H9 (cell line): ENCODE data around the gene TMEM266. TPM values are rescaled to one million over a fixed set of nuclear protein-coding genes. Genes with fewer than 3 reads are reported as not detected.

ENCODE experiments used
- DNase-seq: peaks from one replicate; pipeline ENCODE4 v3.0.0-alpha.2; 2017
- H2AFZ ChIP-seq: one replicate; pipeline ENCODE4 v1.6.1; 2013; ENCODE audit warnings: mild to moderate bottlenecking, low read length, control low read depth, moderate library complexity
- H2AK5ac ChIP-seq: 2 replicates; pipeline ENCODE4 v1.6.1; 2013; ENCODE audit warnings: low read length, control low read depth, mixed read lengths; ENCODE audit not compliant: insufficient read length
- H2BK120ac ChIP-seq: one replicate; pipeline ENCODE4 v1.6.1; 2013; ENCODE audit warnings: low read depth, mild to moderate bottlenecking, low read length, control low read depth, inconsistent platforms; ENCODE audit not compliant: poor library complexity, severe bottlenecking
- H2BK12ac ChIP-seq: 2 replicates; pipeline ENCODE4 v1.6.1; 2013; ENCODE audit warnings: low read length, control low read depth, mixed read lengths, low read depth; ENCODE audit not compliant: insufficient read length
- H2BK15ac ChIP-seq: 2 replicates; pipeline ENCODE4 v1.6.1; 2013; ENCODE audit warnings: low read depth, low read length, control low read depth
- H2BK20ac ChIP-seq: one replicate; pipeline ENCODE4 v1.6.1; 2013; ENCODE audit warnings: low read depth, mild to moderate bottlenecking, low read length, control low read depth, inconsistent platforms; ENCODE audit not compliant: poor library complexity, severe bottlenecking
- H2BK5ac ChIP-seq: 2 replicates; pipeline ENCODE4 v1.6.1; 2013; ENCODE audit warnings: low read length, control low read depth, mixed read lengths; ENCODE audit not compliant: insufficient read length
- H3K14ac ChIP-seq: 2 replicates; pipeline ENCODE4 v1.6.1; 2013; ENCODE audit warnings: low read length, control low read depth; ENCODE audit not compliant: insufficient read depth
- H3K18ac ChIP-seq: 2 replicates; pipeline ENCODE4 v1.6.1; 2013; ENCODE audit warnings: low read depth, mild to moderate bottlenecking, mixed read lengths, low read length, control low read depth; ENCODE audit not compliant: insufficient read length
- H3K23ac ChIP-seq: 2 replicates; pipeline ENCODE4 v1.6.1; 2013; ENCODE audit warnings: low read length, control low read depth, mixed read lengths, low read depth; ENCODE audit not compliant: insufficient read length
- H3K23me2 ChIP-seq: 2 replicates; pipeline ENCODE4 v1.6.1; 2013; ENCODE audit warnings: low read depth, mild to moderate bottlenecking, mixed read lengths, low read length, control low read depth; ENCODE audit not compliant: insufficient read length, poor library complexity, severe bottlenecking
- H3K27ac ChIP-seq: 2 replicates; pipeline ENCODE4 v1.5.1; 2013; ENCODE audit warnings: low read length, control low read depth, mixed read lengths, low read depth; ENCODE audit not compliant: insufficient read length
- H3K27me3 ChIP-seq: 2 replicates; pipeline ENCODE4 v1.6.1; 2013; ENCODE audit warnings: low read length, control low read depth, inconsistent platforms; ENCODE audit not compliant: insufficient read depth
- H3K4ac ChIP-seq: 2 replicates; pipeline ENCODE4 v1.6.1; 2013; ENCODE audit warnings: low read depth, mild to moderate bottlenecking, control low read depth, inconsistent platforms, low read length, moderate library complexity
- H3K4me1 ChIP-seq: 2 replicates; pipeline ENCODE4 v1.6.1; 2013; ENCODE audit warnings: low read length, control low read depth, inconsistent platforms; ENCODE audit not compliant: insufficient read depth
- H3K4me2 ChIP-seq: 2 replicates; pipeline ENCODE4 v1.6.1; 2013; ENCODE audit warnings: low read length, control low read depth, mixed read lengths; ENCODE audit not compliant: insufficient read length, insufficient read depth
- H3K56ac ChIP-seq: 2 replicates; pipeline ENCODE4 v1.6.1; 2013; ENCODE audit warnings: low read depth, mild to moderate bottlenecking, mixed read lengths, low read length, control low read depth; ENCODE audit not compliant: insufficient read length
- H3K79me1 ChIP-seq: 2 replicates; pipeline ENCODE4 v1.6.1; 2013; ENCODE audit warnings: low read depth, mild to moderate bottlenecking, moderate library complexity, low read length, control low read depth, inconsistent platforms; ENCODE audit not compliant: insufficient read depth, poor library complexity, severe bottlenecking
- H3K79me2 ChIP-seq: 2 replicates; pipeline ENCODE4 v1.6.1; 2013; ENCODE audit warnings: low read length, control low read depth, inconsistent platforms; ENCODE audit not compliant: insufficient read depth
- H3K9ac ChIP-seq: 2 replicates; pipeline ENCODE4 v1.6.1; 2013; ENCODE audit warnings: low read length, control low read depth, mixed read lengths; ENCODE audit not compliant: insufficient read length; ENCODE audit errors: extremely low read depth
- H3K9me3 ChIP-seq: one replicate; pipeline ENCODE4 v1.6.1; 2013; ENCODE audit warnings: low read depth, low read length, inconsistent platforms; ENCODE audit not compliant: control insufficient read depth
- H3T11ph ChIP-seq: one replicate; pipeline ENCODE4 v1.6.1; 2013; ENCODE audit warnings: mild to moderate bottlenecking, low read length, control low read depth, inconsistent platforms
- H4K20me1 ChIP-seq: one replicate; pipeline ENCODE4 v1.6.1; 2013; ENCODE audit not compliant: control insufficient read depth, insufficient read length, insufficient read depth
- H4K5ac ChIP-seq: 2 replicates; pipeline ENCODE4 v1.6.1; 2013; ENCODE audit warnings: low read depth, mild to moderate bottlenecking, mixed read lengths, low read length, control low read depth; ENCODE audit not compliant: insufficient read length
- H4K8ac ChIP-seq: replicated peaks from 2 replicates; pipeline ENCODE4 v1.6.1; 2013; ENCODE audit warnings: low read length, control low read depth, mixed read lengths, low read depth; ENCODE audit not compliant: insufficient read length
- H4K91ac ChIP-seq: 2 replicates; pipeline ENCODE4 v1.6.1; 2013; ENCODE audit warnings: low read depth, mild to moderate bottlenecking, moderate library complexity, mixed read lengths, low read length, control low read depth; ENCODE audit not compliant: insufficient read length
- H3K27ac Mint-ChIP-seq, 3 experiments: 2 replicates in 2 of 3; 3 replicates in 1 of 3; pipeline ENCODE4 v1.8.0; 2020 to 2021; ENCODE audit warnings: mixed read lengths in 3 of 3, mild to moderate bottlenecking in 1 of 3, moderate library complexity in 1 of 3
- H3K27me3 Mint-ChIP-seq: 2 replicates; pipeline ENCODE4 v1.8.0; 2021; ENCODE audit warnings: low read depth, mild to moderate bottlenecking, moderate library complexity, mixed read lengths
- H3K36me3 Mint-ChIP-seq, 3 experiments: 2 replicates in 2 of 3; 3 replicates in 1 of 3; pipeline ENCODE4 v1.8.0; 2020 to 2021; ENCODE audit warnings: low read depth in 3 of 3, mixed read lengths in 3 of 3; ENCODE audit not compliant: insufficient read depth in 1 of 3
- H3K4me1 Mint-ChIP-seq, 2 experiments: 2 replicates each; pipeline ENCODE4 v1.8.0; 2020; ENCODE audit warnings: mixed read lengths in 2 of 2
- H3K4me3 Mint-ChIP-seq, 2 experiments: 2 replicates in 1 of 2; 3 replicates in 1 of 2; pipeline ENCODE4 v1.8.0; 2020 to 2021; ENCODE audit warnings: mild to moderate bottlenecking in 2 of 2, mixed read lengths in 2 of 2, moderate library complexity in 1 of 2
- H3K9me3 Mint-ChIP-seq, 2 experiments: 2 replicates in 1 of 2; 3 replicates in 1 of 2; pipeline ENCODE4 v1.8.0; 2020; ENCODE audit warnings: mild to moderate bottlenecking in 2 of 2, mixed read lengths in 2 of 2, moderate library complexity in 1 of 2
- WGBS: extraction: QIAGEN DNeasy Blood & Tissue Kit; methylation state at CpG from one replicate; pipeline ENCODE4 v1.1.7; 2013; ENCODE audit warnings: missing lambda C conversion rate, low lambda C conversion rate, mixed read lengths; ENCODE audit not compliant: insufficient read length; ENCODE audit errors: extremely low coverage; 5-methylcytosine and 5-hydroxymethylcytosine counted together
- total RNA-seq: library from RNA; stranded (reverse); gene quantifications from 2 replicates; pipeline ENCODE4 v1.2.1, GENCODE V29; 2021
- TF ChIP-seq, protein P1 (sequence below): fragments of 200-600 bp; sonication (generic); conservative IDR thresholded peaks from 3 replicates; pipeline ENCODE4 v1.8.0; 2021; ENCODE audit warnings: antibody characterized with exemption, mild to moderate bottlenecking

Gene TMEM266
- total RNA-seq, 1 experiment from 2014 or later, result 0.81 TPM

DNA sequence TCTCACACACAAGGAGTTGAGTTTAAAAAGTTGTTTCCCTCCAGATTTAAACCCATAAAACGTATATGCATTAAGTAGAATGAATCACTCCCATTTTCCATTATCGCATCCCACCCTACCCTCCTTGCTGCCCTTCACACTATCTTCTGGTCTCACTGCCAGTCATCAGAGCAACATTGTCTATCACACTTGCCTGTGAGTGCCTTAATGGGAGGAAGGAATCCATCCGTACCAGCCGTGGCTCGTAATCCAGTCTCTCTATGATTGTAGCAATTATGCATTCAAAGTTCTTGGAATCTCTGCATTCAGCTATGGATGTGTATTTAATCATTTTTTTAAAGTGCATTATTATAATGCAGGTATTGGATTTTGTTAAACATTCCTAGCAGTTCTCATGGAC, 1.9 kb downstream of the TMEM266 start:
- Histone ChIP-seq H3K23ac (no peak overlapping the region), H3K4me1 (peaks cover 3% of the 10 kb centered on the region; the same call in 1 of the 2 replicates), H4K91ac (no peak overlapping the region), H3K9ac (no peak overlapping the region), H3K4me2 (no peak overlapping the region), H2AFZ (no peak overlapping the region), H2BK120ac (no peak overlapping the region), H4K20me1 (no peaks in the 10 kb centered on the region), H3K18ac (no peak overlapping the region), H2BK20ac (no peak overlapping the region), H3K14ac (no peak overlapping the region), H4K8ac (no peak overlapping the region), H2BK12ac (no peak overlapping the region), H3K79me1 (no peaks in the 10 kb centered on the region), H2BK15ac (no peak overlapping the region), H3K27me3 (no peaks in the 10 kb centered on the region), H2AK5ac (no peak overlapping the region), H3T11ph (no peak overlapping the region), H2BK5ac (no peak overlapping the region), H3K4ac (no peak overlapping the region), H3K23me2 (peaks cover 8% of the 10 kb centered on the region), H3K79me2 (no peaks in the 10 kb centered on the region), H3K56ac (no peak overlapping the region), H4K5ac (no peak overlapping the region), H3K9me3 (no peaks in the 10 kb centered on the region), H3K27ac (no peak overlapping the region)
- Mint-ChIP-seq H3K27me3 (peaks cover 51% of the 10 kb centered on the region), H3K4me1 (peaks cover 41 to 44% of the 10 kb centered on the region in 2 experiments), H3K4me3 (no peak overlapping the region), H3K9me3 (no peaks in the 10 kb centered on the region; a peak in 1 of 5 replicates), H3K36me3 (no peaks in the 10 kb centered on the region), H3K27ac (no peak overlapping the region; a peak in 1 of 7 replicates)
- TF ChIP-seq, protein P1, sequence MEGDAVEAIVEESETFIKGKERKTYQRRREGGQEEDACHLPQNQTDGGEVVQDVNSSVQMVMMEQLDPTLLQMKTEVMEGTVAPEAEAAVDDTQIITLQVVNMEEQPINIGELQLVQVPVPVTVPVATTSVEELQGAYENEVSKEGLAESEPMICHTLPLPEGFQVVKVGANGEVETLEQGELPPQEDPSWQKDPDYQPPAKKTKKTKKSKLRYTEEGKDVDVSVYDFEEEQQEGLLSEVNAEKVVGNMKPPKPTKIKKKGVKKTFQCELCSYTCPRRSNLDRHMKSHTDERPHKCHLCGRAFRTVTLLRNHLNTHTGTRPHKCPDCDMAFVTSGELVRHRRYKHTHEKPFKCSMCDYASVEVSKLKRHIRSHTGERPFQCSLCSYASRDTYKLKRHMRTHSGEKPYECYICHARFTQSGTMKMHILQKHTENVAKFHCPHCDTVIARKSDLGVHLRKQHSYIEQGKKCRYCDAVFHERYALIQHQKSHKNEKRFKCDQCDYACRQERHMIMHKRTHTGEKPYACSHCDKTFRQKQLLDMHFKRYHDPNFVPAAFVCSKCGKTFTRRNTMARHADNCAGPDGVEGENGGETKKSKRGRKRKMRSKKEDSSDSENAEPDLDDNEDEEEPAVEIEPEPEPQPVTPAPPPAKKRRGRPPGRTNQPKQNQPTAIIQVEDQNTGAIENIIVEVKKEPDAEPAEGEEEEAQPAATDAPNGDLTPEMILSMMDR, result no peak
- no peak for DNase-seq
- WGBS, result no CpG with 5 or more reads among the region's 5 CpGs
